Erythroblast (primary cell): ENCODE results near the gene PIGO.
A peak's percentile ranks its signal among the peaks of the same experiment; 100 is the strongest.

Source experiments
- DNase-seq, 2 experiments: peaks; one replicate each; lab custom pipeline; 2025; lab: John Stamatoyannopoulos, UW
- GATA1 ChIP-seq: IDR thresholded peaks from 2 replicates; pipeline ENCODE4 v1.6.1; 2011; ENCODE audit warnings: low read depth, mild to moderate bottlenecking, control low read depth, low read length, moderate library complexity
- POLR2A ChIP-seq: IDR thresholded peaks from 2 replicates; pipeline ENCODE4 v1.6.1; 2011; ENCODE audit warnings: mild to moderate bottlenecking, low read length

PIGO gene

GRCh38 chr9:35112257-35113020, 16.0 kb upstream of the PIGO start:
- TF ChIP-seq GATA1 (no peak), POLR2A (no peak)
- DNase-seq: peak; percentile 57 to 85

GRCh38 chr9:35111001-35111933, 14.9 kb upstream of the PIGO start:
- TF ChIP-seq POLR2A (peak; percentile 64), GATA1 (no peak)
- peak; percentile 99 to 100 for DNase-seq

GRCh38 chr9:35110327-35110761, 14.0 kb upstream of the PIGO start:
- peak; percentile 86 to 89 for DNase-seq

GRCh38 chr9:35108946-35109575, 12.7 kb upstream of the PIGO start:
- DNase-seq: peak; percentile 96 to 98
- TF ChIP-seq POLR2A (peak; percentile 70), GATA1 (peak; percentile 35)

More at GRCh38 chr9:35110327-35110761, 14.0 kb upstream of the PIGO start:
- TF ChIP-seq GATA1: no peak
- TF ChIP-seq POLR2A: peak; percentile 66

- no peak for TF ChIP-seq GATA1
- no peak for TF ChIP-seq POLR2A
- no peak for DNase-seq
Measured at GRCh38 chr9:35108461-35108860, 12.1 kb upstream of the PIGO start.

GRCh38 chr9:35107297-35108290, 11.2 kb upstream of the PIGO start:
- no peak for DNase-seq
- TF ChIP-seq POLR2A (no peak), GATA1 (no peak)

- TF ChIP-seq POLR2A: no peak
- no peak for TF ChIP-seq GATA1
Measured at GRCh38 chr9:35106343-35106730, 9.9 kb upstream of the PIGO start.

GRCh38 chr9:35105571-35106342, 9.4 kb upstream of the PIGO start:
- no peak for TF ChIP-seq POLR2A
- no peak for TF ChIP-seq GATA1
- DNase-seq: no peak

More at GRCh38 chr9:35106343-35106730, 9.9 kb upstream of the PIGO start:
- DNase-seq: no peak

- TF ChIP-seq GATA1 (no peak), POLR2A (no peak)
- DNase-seq: no peak
Measured at GRCh38 chr9:35105126-35105525, 8.7 kb upstream of the PIGO start.

GRCh38 chr9:35104586-35104985, 8.2 kb upstream of the PIGO start:
- no peak for DNase-seq
- TF ChIP-seq GATA1 (no peak), POLR2A (no peak)

- no peak for TF ChIP-seq GATA1
- no peak for TF ChIP-seq POLR2A
- DNase-seq: no peak
Measured at GRCh38 chr9:35103660-35104191, 7.3 kb upstream of the PIGO start.
